NAMALWA (cell line): ENCODE measurements around the gene SH3D19.
"Not testable (repeated sequence)": the region's sequence is repeated elsewhere in the genome, so short reads cannot be mapped to it uniquely, and the experiment has no call there.

Experiments
- DNase-seq: peaks from one replicate; pipeline ENCODE4 v3.0.0-alpha.2; 2015; ENCODE audit warnings: low spot score

The SH3D19 gene

DNA sequence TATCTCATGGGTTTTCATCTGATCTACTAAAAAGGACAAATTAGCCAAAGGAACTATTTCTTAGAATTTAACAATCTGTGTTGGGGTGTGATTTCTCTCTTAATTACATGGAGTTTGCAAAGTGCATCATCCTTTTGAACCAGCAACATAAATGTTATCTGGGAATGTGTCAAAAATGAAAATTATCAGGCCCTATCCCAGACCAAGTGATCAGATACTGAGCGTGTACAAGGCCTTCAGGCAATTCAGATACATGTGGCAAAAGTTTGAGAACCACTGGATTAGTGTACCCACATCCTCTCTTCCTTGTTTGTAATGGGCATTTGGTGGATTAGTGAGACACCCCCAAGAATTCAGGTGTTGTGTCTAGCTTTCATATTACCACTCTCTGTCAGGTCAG lies 3.8 kb downstream of the SH3D19 start:
- no peak for DNase-seq

DNA sequence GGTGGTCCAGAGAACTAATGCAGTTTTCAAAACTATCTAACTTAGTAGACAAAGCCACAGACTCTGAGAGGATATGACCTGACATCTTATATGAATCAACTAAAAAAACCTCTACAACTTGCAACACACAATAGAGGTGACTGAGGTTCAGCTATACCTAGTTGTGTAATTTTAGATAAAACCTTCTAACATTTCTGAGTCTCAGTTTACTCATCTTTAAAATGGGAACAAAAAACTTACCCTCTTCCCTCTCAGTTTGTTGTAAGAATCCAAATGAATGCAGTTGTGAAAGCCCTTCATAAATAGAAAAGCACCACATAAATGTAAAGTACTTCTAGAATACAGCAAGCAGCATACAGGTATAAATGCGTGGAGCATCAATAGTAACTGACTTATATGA lies 5.9 kb downstream of the SH3D19 start:
- DNase-seq: no peak

DNA sequence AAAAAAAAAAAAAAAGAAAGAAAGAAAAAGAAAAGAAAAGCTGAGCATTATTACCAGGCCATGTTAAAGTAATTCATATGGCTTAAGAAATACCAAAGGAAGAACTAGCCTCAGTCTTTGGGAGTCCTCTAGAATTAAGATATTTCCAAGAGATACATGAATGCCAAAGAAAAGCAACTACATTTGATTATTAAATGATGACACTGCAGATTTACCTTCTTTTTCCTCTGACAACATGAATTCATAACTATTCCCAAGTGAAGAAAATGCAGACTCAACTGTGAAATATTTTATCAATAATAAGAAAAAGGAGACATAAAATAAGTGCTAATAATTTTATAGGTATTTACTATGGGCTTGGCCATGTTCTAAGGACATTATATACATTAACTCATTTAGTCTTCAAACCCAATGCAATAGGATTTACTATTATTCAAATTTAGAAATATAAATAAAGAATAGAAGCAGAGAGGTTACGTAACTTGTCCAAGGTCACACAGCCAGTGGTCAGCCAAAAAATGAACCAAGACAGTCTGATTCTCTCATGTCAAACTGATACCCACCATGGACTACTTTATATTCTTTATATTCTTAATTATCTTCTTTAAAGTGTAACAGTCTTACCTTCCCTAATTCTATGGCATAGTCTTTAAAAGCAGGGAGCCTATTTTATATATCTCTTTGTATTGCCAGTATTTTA lies 6.9 kb downstream of the SH3D19 start:
- DNase-seq: no peak

DNA sequence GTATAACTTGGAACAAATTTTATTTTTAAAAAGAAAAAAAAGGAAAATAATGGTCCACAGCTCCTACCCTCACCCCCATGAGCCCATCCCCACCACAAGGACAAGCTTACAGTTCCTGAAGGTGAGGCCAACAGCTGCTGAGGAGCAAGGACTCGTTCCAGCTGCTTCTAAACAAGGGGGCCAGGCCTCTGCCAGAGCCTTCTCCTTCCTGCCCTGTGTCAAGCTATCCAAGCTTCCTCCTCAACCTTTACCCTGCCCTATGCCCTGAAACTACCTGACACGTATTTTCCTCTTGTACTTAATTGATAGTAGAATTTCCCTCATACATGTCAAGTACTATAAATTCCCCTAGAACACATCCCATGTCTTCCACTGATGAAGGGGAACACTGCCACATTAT lies 8.8 kb downstream of the SH3D19 start:
- DNase-seq: no peak

DNA sequence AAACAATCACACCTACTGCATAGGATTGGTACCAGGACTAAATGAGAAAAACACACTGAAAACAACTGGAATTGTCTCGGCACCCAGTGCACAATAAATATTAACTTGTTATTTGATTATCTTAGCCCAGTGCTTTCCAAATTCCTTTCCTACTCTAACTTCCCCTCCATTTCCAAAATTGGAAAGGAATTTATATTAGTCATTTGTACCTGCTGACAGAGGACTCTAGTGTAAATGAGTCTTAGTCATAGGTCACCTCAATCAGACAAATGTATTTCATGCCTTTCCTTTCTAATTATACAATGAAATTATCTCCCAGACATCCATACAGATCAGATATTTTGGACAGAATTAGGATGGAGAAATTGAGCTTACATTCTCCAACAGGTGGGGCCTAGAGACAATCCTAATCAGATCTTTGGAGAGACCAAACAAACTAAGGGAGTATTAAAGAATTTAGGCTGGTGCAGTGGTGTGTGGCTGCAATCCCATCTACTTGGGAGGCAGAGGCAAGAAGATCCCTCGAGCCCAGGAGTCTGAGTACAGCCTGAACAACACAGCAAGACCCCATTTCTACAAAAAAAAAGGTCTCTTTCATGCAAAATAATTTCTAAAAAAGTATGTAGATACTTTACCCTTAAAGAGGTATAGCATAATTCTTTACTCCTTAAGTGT lies 10.1 kb downstream of the SH3D19 start:
- no peak for DNase-seq

DNA sequence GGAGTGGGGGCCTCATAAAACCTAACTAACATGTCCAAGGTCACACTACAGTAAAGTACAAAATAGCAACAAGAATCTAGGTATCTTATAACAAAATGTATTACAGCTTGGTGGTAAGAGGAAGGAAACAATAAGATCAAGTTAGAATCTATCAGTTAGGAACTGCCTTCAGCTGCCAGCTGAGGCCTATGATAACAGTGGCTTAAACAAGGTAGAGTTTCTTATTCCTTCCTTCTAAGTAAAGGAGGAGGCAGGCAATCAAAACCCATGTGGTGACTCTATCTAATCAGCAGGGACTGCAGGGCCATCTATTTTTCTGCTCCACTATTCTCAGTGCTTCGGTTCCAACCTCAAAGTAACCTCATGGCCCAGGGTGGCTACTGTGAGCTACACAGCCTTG lies 10.9 kb downstream of the SH3D19 start:
- no peak for DNase-seq

DNA sequence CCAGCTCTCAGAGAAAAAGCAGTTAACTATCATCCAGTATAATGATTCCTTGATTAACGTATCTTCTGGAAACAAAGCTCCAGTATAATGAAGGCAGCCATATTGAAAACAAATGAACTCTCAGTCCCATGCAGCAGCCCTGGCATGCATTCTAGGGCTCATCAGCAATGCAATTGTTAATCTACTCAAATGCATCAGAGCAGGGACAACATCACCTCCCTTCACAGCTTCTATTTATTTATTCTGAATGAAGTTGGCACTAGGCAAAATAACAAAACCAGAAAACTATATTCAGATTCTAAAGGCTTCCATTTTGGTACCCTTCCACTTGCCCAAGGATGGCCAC lies 11.4 kb downstream of the SH3D19 start:
- DNase-seq: no peak

DNA sequence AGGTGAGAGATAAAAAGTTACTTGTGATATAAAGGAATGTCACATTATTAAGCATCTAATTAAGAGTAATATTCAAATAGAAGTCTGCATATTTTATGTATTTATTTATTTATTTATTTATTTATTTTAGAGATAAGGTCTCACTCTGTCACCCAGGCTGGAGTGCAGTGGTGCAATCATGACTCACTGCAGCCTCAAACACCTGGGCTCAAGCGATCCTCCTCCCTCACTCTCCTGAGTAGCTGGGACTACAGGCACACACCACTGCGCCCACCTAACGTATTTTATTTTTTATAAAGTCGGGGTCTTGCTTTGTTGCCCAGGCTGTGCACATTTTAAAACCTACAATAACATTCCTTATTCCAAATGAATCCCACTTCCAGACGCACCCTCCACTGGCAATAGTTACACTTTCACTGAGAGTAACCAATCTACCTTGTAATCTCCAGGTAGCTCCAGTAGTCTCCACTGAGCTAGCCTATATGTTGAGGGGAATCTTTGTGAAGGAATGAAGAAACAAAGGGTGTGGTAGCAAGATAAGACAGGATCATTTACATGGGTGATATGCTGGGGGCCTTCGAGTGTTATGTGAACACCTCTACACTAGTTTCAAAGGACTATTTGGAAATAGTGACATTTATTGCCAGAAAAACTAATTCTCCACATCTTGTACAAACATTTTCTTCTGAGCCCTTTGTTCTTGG lies 11.9 kb downstream of the SH3D19 start:
- DNase-seq: no peak

DNA sequence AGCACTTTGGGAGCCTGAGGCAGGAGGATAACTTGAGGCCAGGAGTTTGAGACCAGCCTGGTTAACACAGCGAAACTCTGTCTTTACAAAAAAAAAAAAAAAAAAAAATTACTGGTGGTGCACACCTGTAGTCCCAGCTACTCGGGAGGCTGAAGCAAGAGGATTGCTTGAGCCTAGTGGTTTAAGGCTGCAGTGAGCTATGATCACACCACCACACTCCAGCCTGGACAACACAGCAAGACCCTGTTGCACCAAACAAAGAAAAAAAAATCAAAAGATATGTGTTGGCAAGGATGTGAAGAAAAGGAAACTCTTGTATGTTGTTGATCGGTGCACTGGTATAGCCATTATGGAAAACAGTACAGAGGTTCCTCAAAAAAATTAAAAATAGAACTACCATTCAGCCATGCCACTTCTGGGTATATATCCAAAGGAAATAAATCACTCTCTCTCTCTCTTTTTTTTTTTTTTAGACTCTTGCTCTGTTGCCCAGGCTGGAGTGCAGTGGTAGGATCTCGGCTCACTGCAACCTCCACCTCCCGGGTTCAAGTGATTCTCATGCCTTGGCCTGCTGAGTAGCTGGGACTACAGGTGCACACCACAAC lies 15.2 kb downstream of the SH3D19 start:
- no peak for DNase-seq

DNA sequence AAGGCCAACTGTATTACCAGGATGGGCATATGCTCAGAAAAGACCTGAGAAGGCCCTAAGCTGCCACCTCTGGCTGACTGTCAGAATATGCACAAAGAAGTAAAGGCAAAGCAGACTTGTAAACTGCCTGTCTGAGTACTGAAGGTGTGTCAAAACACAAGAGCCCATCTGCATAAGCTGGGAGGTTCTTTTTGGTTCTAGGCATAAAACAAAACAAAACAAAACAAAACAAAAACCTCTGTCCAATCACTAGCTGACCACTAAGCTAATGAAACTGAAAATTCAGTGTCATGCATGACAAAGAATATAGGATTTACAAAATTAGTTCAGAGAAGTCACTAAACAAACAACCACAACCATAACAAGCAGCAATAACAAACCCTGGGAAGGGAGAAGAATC lies 20.6 kb downstream of the SH3D19 start:
- DNase-seq: peak; percentile 6

DNA sequence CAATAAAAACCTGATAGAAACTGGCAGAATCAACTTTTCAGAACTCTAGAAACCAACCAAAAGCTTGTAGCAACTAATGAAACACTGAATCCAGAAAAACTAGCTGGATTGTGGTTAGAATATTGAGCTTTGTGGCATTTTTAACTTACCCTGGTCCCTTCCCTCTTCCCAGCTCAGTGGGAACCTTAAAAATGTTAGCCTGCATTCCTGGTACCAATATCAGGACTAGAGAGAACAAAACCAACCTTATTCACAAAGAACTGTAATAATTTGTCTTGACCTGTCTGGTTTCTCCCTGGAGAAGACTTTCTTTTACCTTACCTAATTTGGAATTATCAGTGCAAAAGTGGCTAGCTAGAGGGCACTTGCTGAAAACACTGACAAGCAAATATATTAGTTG lies 21.2 kb downstream of the SH3D19 start:
- DNase-seq: no peak

DNA sequence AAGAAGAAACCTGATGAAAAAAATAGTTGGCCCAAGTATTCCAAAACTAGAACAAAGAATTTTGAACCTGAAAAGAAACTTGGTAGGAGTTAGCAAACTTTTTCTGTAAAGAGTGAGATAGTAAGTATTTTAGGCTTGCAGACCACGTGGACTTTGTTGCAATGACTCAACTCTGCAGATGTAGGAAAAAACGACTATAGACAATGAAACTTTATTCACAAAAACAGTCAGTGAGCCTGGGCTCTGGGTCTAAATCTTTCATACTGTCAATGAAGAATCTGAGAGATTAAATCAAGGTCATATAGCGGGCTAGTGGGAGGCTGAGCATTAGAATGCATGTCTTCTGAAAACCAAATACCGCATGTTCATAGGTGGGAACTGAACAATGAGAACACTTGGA lies 23.0 kb downstream of the SH3D19 start:
- no peak for DNase-seq

DNA sequence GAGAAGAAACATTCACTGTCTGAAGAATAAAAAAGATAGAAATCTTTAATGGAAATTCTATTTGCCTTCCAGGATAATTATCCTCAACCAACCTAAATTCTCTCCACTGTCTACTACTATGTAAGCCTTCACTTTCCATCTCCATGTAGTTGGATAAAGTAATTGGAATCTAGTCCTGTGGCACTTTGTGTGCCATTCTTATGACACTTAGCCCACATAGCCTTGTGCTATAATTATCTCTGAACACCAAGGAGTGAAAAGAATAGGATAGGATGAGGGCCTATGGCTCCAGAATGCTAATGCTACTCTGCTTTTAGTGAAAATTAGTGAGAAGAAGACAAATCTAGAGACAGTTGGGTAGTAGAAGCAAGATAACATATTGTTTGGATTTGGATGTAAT lies 28.2 kb downstream of the SH3D19 start:
- DNase-seq: no peak

DNA sequence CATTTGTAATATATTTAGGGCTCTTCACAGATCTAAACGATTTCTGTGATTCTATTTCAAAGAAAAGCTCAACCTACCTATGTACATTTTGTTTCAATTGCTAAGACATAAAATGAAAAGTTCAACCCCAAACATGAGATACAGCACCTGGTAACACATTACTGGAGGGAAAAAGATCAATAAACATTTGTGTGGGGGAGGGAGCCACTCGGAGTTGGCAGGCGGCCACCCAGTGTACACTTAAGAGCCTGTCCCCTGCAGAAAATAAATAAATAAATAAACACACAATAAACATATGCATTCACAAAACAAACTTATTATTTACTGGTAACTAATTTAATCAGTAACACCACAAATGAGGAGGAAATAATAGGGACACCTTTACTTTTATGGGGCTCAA lies 29.2 kb downstream of the SH3D19 start:
- DNase-seq: no peak

DNA sequence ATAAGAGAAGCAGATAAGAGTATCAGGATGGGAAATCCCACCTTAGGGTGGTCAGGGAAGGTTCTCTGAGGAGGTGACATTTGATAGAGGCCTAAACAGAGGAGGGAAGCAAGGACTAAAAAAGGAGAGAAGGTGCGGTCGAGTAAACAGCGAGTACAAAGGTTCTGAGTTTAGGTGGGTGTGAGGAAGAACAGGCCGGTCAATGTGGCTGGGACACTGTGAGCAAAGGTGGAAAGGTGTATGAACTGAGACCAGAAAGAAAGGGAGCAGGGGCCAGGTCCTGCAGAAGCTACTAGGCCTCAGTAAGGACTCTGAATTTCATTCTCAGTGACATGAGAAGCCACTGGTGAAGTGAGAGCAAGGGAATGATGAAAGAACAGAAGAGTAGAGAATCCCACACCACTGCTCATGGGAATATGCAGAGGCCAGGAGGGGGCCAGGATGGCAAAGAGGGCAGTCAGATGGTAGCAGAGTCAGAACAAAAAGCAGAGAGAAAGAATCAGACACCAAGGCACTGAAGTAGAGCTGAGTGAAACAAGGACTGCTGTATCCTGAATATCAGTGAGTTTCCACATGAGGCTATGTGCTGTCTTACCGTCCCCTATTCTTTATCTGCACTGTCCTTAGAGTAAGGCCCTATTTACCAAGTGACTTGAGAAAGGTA lies 30.4 kb downstream of the SH3D19 start:
- no peak for DNase-seq

DNA sequence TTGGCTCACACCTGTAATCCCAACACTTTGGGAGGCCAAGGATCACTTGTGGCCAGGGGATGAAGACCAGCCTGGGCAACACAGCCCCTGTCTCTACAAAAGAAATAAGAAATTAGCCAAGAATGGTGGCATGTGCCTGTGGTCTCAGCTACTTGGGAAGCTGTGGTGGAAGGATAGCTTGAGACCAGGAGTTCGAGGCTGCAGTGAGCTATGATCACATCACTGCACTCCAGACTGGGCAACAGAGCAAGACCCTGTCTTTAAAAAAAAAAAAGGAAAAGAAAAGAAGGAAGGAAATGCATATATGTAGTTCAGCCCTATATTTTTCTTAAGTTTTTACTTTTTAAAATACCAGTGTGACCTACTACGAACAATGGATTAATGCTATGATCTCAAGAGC lies 33.4 kb downstream of the SH3D19 start:
- DNase-seq: no peak

DNA sequence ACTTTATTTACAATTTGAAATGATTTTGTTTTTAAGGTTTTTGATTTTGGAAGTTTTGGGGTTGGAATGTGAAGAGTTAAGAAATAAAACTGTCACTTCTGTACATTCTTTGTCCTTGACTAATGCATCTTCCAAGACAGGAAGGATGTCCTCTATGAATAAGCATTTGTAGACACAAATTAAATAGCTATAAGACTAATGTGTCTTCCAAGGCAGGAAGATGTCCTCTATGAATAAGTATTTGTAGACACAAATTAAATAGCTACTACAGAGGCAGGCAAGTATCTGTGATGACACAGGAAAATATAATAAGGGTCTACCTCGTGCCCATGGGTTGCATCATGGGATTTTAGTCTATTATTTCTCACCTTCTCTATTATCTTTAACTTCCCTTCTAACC lies 33.9 kb downstream of the SH3D19 start:
- no peak for DNase-seq

DNA sequence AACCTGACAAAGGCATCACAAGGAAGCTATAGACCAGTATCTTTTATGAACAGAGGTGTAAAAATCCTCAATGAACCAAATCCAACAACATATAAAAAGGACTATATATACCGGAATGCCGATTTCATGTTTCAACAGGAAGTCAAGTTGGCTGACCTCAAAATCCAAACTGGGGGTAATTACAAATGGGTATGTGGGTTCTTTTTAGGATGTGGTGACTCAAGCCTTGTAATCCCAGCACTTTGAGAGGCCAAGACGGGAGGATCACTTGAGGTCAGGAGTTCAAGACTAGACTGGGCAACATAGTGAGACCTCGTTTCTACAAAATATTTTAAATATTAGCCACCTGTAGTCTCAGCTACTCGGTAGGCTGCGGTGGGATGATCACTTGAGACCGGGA lies 38.0 kb downstream of the SH3D19 start:
- DNase-seq: no peak

DNA sequence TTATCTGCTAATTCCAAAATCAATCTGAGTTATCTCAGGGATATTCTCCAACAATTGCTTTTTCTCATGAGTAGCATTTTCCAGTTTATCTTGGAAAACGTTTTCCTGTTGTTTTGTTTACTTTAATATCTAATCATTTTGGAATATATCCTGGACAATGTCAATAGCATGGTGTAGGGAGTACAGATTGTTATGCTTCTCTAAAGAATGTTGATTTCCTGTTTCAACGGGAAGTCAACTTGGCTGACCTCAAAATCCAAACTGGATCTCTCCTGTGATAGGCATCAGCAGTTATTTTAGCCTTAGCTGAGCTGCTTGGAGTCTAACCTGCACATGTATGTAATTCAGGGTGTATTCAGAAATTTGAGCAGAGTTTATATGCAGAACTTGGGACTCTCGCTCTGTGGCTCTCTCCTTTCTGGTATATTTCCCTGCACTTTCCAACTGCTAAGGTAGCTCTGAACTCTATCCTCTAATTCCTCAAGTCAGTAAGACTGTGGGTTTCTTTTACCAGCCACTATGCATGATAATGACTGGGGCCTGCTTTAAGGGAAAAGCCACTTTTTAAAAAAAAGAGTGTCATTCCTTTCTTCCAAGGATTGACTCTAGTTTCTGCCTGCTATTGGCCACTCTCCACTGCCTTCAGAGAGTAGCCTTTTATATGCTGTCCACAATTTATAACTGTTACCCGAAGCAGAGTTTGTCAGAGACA lies 40.7 kb downstream of the SH3D19 start:
- no peak for DNase-seq

DNA sequence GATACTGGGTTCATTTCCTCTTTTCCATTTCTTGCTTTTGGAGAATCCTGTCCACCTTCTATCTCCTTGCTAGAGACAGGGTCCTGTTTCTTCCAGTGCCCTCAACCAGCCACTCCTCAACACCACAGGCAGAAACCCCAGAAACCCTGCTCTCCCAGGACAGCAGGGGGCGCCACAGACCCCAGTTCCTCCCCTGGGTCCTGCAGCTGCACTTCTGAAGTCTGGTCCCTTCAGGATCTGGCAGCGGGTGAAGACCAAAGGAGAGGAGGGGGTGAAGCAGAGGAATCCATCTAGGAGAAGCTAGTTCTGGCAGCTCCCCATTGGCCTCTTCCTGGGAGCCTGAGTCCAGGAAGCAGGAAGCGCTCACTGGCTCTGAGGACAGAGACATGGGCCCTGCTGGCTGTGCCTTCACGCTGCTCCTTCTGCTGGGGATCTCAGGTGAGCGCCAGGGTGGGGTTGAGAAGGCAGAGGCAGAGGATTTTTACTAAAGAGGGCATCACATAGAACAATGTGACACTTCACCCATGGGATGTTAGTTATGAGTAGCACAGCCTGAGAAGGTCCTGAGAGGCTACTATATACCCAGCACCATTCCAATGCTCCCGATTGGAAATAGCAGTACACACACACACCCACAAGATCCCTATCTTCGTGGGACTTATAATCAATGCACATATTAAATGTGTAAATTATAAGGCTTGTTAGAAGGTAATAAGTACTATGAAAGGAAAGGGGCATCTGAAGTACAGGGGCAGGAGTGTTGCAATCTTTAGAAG lies 48.4 kb downstream of the SH3D19 start, which contains the start of gene PRSS48:
Gene PRSS48, plus strand, starts transcription at position 375 of the 776 bp plus-strand sequence. Its CDS starts 12 bp downstream, at position 387.
- DNase-seq: peak; percentile 65

DNA sequence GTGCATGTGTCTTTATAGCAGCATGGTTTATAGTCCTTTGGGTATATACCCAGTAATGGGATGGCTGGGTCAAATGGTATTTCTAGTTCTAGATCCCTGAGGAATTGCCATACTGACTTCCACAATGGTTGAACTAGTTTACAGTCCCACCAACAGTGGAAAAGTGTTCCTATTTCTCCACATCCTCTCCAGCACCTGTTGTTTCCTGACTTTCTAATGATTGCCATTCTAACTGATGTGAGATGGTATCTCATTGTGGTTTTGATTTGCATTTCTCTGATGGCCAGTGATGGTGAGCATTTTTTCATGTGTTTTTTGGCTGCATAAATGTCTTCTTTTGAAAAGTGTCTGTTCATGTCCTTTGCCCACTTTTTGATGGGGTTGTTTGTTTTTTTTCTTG lies 56.5 kb downstream of the SH3D19 start:
- DNase-seq: not testable (repeated sequence)
